Neural progenitor cell (in vitro differentiated cells): ENCODE measurements around the gene IGLL5.

Source experiments
- CTCF ChIP-seq: fragments of 200-600 bp; sonication (generic); IDR thresholded peaks from 2 replicates; pipeline ENCODE4 v1.5.1; 2017; ENCODE audit warnings: antibody characterized with exemption, mild to moderate bottlenecking
- EZH2 ChIP-seq: fragments of 200-600 bp; sonication (generic); IDR thresholded peaks from 2 replicates; pipeline ENCODE4 v1.6.1; 2017; ENCODE audit warnings: antibody characterized with exemption, mild to moderate bottlenecking, moderate library complexity
- EZH2phosphoT487 ChIP-seq: fragments of 200-600 bp; sonication (generic); IDR thresholded peaks from 2 replicates; pipeline ENCODE4 v1.6.1; 2017; ENCODE audit warnings: antibody characterized with exemption

- TF ChIP-seq CTCF, result no peak
- no peak for TF ChIP-seq EZH2
- no peak for TF ChIP-seq EZH2phosphoT487
Observed at GRCh38 chr22:22857607-22858558, 29.7 kb upstream of the IGLL5 start.
